ENCODE results near the gene ADAM19. TPM values are rescaled to one million over a fixed set of nuclear protein-coding genes. Genes with fewer than 3 reads are reported as not detected.

ADAM19 gene
- total and polyA plus RNA-seq, 4 donors: 3.1 to 17.6 (median 12.9) TPM

DNA sequence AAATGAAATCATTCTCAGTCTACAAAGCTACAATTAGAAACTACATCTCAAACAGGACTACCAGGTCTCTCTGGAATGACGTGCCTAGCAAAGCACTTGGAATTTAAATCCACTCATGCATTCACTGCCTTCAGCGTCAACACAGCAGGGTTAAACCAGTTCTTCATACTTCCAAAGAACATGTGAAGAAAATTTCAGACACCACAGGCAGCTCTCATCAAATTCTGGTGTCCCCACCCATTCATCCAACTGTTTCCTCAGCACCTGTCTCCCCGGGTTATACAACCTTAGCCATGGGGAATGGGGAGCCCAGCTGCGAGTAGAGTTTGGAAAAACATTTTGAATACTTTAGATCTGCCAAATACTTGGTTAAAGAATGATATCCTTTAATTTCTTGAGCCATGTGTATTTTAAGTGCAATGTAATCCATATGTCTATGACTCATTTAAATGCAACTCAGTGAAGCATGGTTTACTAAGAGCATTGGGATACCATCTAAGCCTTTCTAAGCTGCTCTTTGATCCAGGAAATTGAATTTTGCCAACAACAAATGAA, 17.5 kb downstream of the ADAM19 start:
- peaks cover 0 to 51% (median 13%) of the 10 kb centered on the region in 5 donors for H3K4me1 ChIP-seq (ENCODE audit: control insufficient read depth in 5 of 5, insufficient read depth in 5 of 5, low read length in 5 of 5)
- peak overlapping the region in 1 of 2 donors; percentile 79 for H3K27ac ChIP-seq (ENCODE audit: low read depth in 1 of 2, low read length in 1 of 2)
- peak in 2 of 3 donors; percentile 45 to 67 for DNase-seq
- no peak overlapping the region for H3K9ac ChIP-seq (ENCODE audit: insufficient read depth in 1 of 2, low read length in 2 of 2)
- 74 to 91% methylated on average over 4 of the region's 4 CpGs for WGBS, 2 donors
- H3K36me3 ChIP-seq (ENCODE audit: control insufficient read depth in 4 of 4, insufficient read depth in 4 of 4, low read length in 4 of 4): peaks cover 0 to 4% (median 0%) of the 10 kb centered on the region in 4 donors
- TF ChIP-seq, protein P1, sequence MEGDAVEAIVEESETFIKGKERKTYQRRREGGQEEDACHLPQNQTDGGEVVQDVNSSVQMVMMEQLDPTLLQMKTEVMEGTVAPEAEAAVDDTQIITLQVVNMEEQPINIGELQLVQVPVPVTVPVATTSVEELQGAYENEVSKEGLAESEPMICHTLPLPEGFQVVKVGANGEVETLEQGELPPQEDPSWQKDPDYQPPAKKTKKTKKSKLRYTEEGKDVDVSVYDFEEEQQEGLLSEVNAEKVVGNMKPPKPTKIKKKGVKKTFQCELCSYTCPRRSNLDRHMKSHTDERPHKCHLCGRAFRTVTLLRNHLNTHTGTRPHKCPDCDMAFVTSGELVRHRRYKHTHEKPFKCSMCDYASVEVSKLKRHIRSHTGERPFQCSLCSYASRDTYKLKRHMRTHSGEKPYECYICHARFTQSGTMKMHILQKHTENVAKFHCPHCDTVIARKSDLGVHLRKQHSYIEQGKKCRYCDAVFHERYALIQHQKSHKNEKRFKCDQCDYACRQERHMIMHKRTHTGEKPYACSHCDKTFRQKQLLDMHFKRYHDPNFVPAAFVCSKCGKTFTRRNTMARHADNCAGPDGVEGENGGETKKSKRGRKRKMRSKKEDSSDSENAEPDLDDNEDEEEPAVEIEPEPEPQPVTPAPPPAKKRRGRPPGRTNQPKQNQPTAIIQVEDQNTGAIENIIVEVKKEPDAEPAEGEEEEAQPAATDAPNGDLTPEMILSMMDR (IDR thresholded peaks at IDR 0.05; ENCODE audit: control extremely low read depth, extremely low read depth): no peak
- no peaks in the 10 kb centered on the region for H3K9me3 ChIP-seq (ENCODE audit: control insufficient read depth in 4 of 4, insufficient read depth in 3 of 4, low read length in 3 of 4)
- ATAC-seq (ENCODE audit: insufficient read depth, low FRiP score): no peak
- H3K4me3 ChIP-seq: no peak overlapping the region
- no peaks in the 10 kb centered on the region for H3K27me3 ChIP-seq (ENCODE audit: control insufficient read depth in 3 of 3, insufficient read depth in 3 of 3, low read length in 2 of 3)

GRCh38 chr5:157556615-157557418, 18.8 kb downstream of the ADAM19 start:
- Histone ChIP-seq H3K36me3 (ENCODE audit: control insufficient read depth in 4 of 4, insufficient read depth in 4 of 4, low read length in 4 of 4) (peaks cover 0 to 4% (median 0%) of the 10 kb centered on the region in 4 donors), H3K27ac (ENCODE audit: low read depth in 1 of 2, low read length in 1 of 2) (no peak overlapping the region), H3K4me1 (ENCODE audit: control insufficient read depth in 5 of 5, insufficient read depth in 5 of 5, low read length in 5 of 5) (peaks cover 0 to 38% (median 4%) of the 10 kb centered on the region in 5 donors), H3K4me3 (no peak overlapping the region), H3K9ac (ENCODE audit: insufficient read depth in 1 of 2, low read length in 2 of 2) (no peak overlapping the region), H3K27me3 (ENCODE audit: control insufficient read depth in 3 of 3, insufficient read depth in 3 of 3, low read length in 2 of 3) (no peaks in the 10 kb centered on the region), H3K9me3 (ENCODE audit: control insufficient read depth in 4 of 4, insufficient read depth in 3 of 4, low read length in 3 of 4) (no peaks in the 10 kb centered on the region)
- DNase-seq (no peak), ATAC-seq (ENCODE audit: insufficient read depth, low FRiP score) (no peak)
- TF ChIP-seq, protein P1 (IDR thresholded peaks at IDR 0.05; ENCODE audit: control extremely low read depth, extremely low read depth): no peak
- WGBS, 2 donors: 96 to 99% methylated on average over 8 of the region's 8 CpGs

GRCh38 chr5:157555037-157555640, 20.4 kb downstream of the ADAM19 start:
- no peaks in the 10 kb centered on the region for H3K36me3 ChIP-seq (ENCODE audit: control insufficient read depth in 4 of 4, insufficient read depth in 4 of 4, low read length in 4 of 4)
- H3K4me1 ChIP-seq (ENCODE audit: control insufficient read depth in 5 of 5, insufficient read depth in 5 of 5, low read length in 5 of 5): peaks cover 0 to 36% (median 0%) of the 10 kb centered on the region in 5 donors
- H3K27ac ChIP-seq (ENCODE audit: low read depth in 1 of 2, low read length in 1 of 2): peak overlapping the region in 1 of 2 donors; percentile 67
- H3K9me3 ChIP-seq (ENCODE audit: control insufficient read depth in 4 of 4, insufficient read depth in 3 of 4, low read length in 3 of 4): no peaks in the 10 kb centered on the region
- H3K27me3 ChIP-seq (ENCODE audit: control insufficient read depth in 3 of 3, insufficient read depth in 3 of 3, low read length in 2 of 3): no peaks in the 10 kb centered on the region
- no peak overlapping the region for H3K4me3 ChIP-seq
- no peak for DNase-seq
- WGBS, 2 donors: 33 to 55% methylated on average over 4 of the region's 4 CpGs
- TF ChIP-seq, protein P1 (IDR thresholded peaks at IDR 0.05; ENCODE audit: control extremely low read depth, extremely low read depth): no peak
- no peak for ATAC-seq (ENCODE audit: insufficient read depth, low FRiP score)
- no peak overlapping the region for H3K9ac ChIP-seq (ENCODE audit: insufficient read depth in 1 of 2, low read length in 2 of 2)
